Tibial artery (tissue), 4 donors: ENCODE results near the gene NRXN2.
A peak's percentile ranks its signal among the peaks of the same experiment; 100 is the strongest.

Experiments used
- DNase-seq, 2 donors: peaks; one replicate each; pipeline ENCODE4 v3.0.0-alpha.2; 2019
- H3K27ac ChIP-seq, 2 donors: fragments of 200-600 bp; sonication (generic) in 1 of 2; 1 replicate in 1 of 2; 2 replicates in 1 of 2; pipeline ENCODE4 v1.5.1; 2018 to 2019; ENCODE audit warnings: mild to moderate bottlenecking in 1 of 2
- H3K27me3 ChIP-seq, 2 donors: fragments of 200-600 bp; sonication (generic) in 1 of 2; one replicate each; pipeline versions ENCODE4 v1.5.1 to v1.6.0; 2016 to 2019
- H3K36me3 ChIP-seq, 3 donors: fragments of 200-600 bp; sonication (generic) in 2 of 3; one replicate each; pipeline ENCODE4 v1.5.1; 2016 to 2019; ENCODE audit warnings: mild to moderate bottlenecking in 2 of 3
- H3K4me1 ChIP-seq, 4 donors: fragments of 200-600 bp; sonication (generic) in 2 of 4; 1 replicate in 3 of 4; 2 replicates in 1 of 4; pipeline ENCODE4 v1.5.1; 2016 to 2019
- H3K4me3 ChIP-seq, 2 donors: fragments of 200-600 bp; sonication (generic) in 1 of 2; 1 replicate in 1 of 2; 2 replicates in 1 of 2; pipeline ENCODE4 v1.5.1; 2018 to 2019; ENCODE audit warnings: mild to moderate bottlenecking in 2 of 2
- H3K9me3 ChIP-seq, 3 donors: fragments of 200-600 bp; sonication (generic) in 1 of 3; one replicate each; pipeline ENCODE4 v1.5.1; 2016 to 2019
- intact Hi-C: fragments of 100-400 bp; cut with DNase I; formaldehyde crosslinking; loops from one replicate; pipeline ENCODE4 v1.15.0; 2023; ENCODE audit warnings: low total_unique reads
- TF ChIP-seq, protein P1 (sequence below), 2 experiments: fragments of 200-600 bp in 1 of 2; fragments of 450-650 bp in 1 of 2; IDR thresholded peaks; one replicate each; pipeline ENCODE4 v1.5.1; 2017 to 2019; ENCODE audit warnings: antibody characterized with exemption in 2 of 2, mild to moderate bottlenecking in 1 of 2, moderate library complexity in 1 of 2

Gene NRXN2

DNA sequence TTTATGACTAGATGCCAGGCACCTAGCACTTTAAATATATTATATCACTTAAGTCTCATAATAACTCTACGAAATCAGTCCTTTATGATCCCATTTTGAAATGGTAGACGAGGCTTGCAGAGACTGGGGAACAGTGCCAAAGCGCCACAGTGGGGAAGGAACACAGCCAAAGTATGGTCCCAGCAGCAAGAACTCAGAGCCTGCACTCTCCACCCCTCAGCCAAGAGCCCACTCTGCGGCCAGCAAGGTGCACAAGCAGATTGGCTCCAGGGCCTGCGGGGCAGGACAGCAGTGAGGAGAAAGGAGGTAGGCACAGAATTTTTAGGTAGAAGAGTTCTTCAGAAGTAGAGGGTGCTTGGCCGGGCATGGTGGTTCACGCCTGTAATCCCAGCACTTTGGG is 61.4 kb downstream of the NRXN2 start:
- no peak for DNase-seq
- H3K4me1 ChIP-seq: peaks cover 0 to 28% (median 24%) of the 10 kb centered on the region in 4 donors
- intact Hi-C loops: no loop called here
- no peaks in the 10 kb centered on the region for H3K36me3 ChIP-seq
- no peaks in the 10 kb centered on the region for H3K27me3 ChIP-seq
- TF ChIP-seq, protein P1, sequence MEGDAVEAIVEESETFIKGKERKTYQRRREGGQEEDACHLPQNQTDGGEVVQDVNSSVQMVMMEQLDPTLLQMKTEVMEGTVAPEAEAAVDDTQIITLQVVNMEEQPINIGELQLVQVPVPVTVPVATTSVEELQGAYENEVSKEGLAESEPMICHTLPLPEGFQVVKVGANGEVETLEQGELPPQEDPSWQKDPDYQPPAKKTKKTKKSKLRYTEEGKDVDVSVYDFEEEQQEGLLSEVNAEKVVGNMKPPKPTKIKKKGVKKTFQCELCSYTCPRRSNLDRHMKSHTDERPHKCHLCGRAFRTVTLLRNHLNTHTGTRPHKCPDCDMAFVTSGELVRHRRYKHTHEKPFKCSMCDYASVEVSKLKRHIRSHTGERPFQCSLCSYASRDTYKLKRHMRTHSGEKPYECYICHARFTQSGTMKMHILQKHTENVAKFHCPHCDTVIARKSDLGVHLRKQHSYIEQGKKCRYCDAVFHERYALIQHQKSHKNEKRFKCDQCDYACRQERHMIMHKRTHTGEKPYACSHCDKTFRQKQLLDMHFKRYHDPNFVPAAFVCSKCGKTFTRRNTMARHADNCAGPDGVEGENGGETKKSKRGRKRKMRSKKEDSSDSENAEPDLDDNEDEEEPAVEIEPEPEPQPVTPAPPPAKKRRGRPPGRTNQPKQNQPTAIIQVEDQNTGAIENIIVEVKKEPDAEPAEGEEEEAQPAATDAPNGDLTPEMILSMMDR (IDR thresholded peaks at IDR 0.05): no peak
- peak overlapping the region; percentile 67 to 73 for H3K27ac ChIP-seq
- peak overlapping the region; percentile 40 to 47 for H3K4me3 ChIP-seq
- H3K9me3 ChIP-seq: no peaks in the 10 kb centered on the region

DNA sequence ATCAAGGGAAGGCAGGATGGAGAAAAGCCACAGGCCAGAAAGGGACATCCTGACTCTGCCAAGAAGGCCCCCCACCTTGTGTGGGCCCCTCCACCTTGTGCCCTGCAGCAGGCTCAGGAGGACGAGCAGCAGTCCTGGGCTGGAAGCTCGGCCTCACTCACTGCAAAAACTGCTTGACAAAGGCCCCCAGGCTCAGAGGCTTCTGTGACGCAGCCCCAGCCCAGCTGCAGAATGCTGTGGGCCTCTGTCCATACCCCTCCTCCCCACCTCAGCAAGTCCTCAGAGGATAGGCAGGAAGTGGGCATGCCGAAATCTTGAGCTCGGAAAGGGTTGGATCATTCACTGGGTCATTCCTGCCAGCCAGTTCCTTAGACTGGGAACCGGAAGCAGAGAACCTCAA is 61.9 kb downstream of the NRXN2 start:
- DNase-seq: peak; percentile 64 to 83
- peak overlapping the region; percentile 40 to 47 for H3K4me3 ChIP-seq
- TF ChIP-seq, protein P1 (IDR thresholded peaks at IDR 0.05): no peak
- no peaks in the 10 kb centered on the region for H3K27me3 ChIP-seq
- peak overlapping the region; percentile 67 to 73 for H3K27ac ChIP-seq
- intact Hi-C loops: no loop called here
- H3K9me3 ChIP-seq: no peaks in the 10 kb centered on the region
- H3K36me3 ChIP-seq: no peaks in the 10 kb centered on the region
- H3K4me1 ChIP-seq: peaks cover 0 to 28% (median 24%) of the 10 kb centered on the region in 4 donors

DNA sequence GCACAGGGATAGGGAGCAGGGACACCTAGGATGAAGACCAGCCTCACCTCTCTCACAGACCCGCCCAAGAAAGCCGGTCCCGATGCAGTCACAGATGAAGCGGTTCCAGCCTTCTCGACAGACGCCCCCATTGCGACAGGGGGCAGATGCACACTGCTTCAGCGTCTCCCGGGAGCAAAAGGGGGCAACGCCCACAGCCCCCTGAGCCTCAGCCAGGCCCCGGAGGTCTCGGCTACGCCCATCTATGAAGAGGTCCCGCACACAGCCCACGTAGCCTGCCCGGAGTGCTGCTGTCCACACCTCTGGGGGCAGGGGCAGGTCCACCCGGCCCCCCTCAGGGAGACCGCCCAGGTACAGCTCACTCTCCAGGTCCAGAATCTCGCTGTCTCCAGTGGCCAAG is 62.3 kb downstream of the NRXN2 start:
- TF ChIP-seq, protein P1 (IDR thresholded peaks at IDR 0.05): no peak
- no peaks in the 10 kb centered on the region for H3K36me3 ChIP-seq
- peak overlapping the region; percentile 40 to 47 for H3K4me3 ChIP-seq
- H3K27me3 ChIP-seq: no peaks in the 10 kb centered on the region
- intact Hi-C loops: no loop called here
- H3K4me1 ChIP-seq: peaks cover 0 to 28% (median 24%) of the 10 kb centered on the region in 4 donors
- H3K27ac ChIP-seq: peak overlapping the region; percentile 67 to 73
- no peaks in the 10 kb centered on the region for H3K9me3 ChIP-seq
- DNase-seq: no peak

DNA sequence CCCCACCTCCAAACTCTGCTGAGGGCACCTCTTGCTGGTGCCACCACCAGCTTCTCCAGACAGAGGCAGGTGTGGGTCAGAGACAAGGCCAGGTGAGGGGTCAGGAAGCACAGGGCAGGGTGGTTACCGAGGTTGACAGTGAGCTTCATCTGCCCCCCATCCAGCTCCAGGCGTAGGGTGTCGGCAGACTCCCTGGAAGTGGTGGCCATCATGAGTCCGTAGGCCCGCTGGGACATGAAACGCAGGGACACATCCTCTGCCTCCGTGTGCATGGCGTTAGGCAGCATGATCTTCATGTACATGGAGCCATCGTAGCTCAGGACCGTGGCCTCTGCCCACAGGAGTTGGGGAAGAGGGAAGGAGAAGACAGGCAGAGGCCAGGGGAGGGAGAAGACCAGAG is 62.8 kb downstream of the NRXN2 start:
- H3K4me1 ChIP-seq: peaks cover 0 to 28% (median 24%) of the 10 kb centered on the region in 4 donors
- DNase-seq: no peak
- H3K9me3 ChIP-seq: no peaks in the 10 kb centered on the region
- H3K27ac ChIP-seq: peak overlapping the region; percentile 67 to 73
- H3K36me3 ChIP-seq: no peaks in the 10 kb centered on the region
- H3K4me3 ChIP-seq: peak overlapping the region; percentile 40 to 47
- intact Hi-C loops: no loop called here
- H3K27me3 ChIP-seq: no peaks in the 10 kb centered on the region
- TF ChIP-seq, protein P1 (IDR thresholded peaks at IDR 0.05): no peak

DNA sequence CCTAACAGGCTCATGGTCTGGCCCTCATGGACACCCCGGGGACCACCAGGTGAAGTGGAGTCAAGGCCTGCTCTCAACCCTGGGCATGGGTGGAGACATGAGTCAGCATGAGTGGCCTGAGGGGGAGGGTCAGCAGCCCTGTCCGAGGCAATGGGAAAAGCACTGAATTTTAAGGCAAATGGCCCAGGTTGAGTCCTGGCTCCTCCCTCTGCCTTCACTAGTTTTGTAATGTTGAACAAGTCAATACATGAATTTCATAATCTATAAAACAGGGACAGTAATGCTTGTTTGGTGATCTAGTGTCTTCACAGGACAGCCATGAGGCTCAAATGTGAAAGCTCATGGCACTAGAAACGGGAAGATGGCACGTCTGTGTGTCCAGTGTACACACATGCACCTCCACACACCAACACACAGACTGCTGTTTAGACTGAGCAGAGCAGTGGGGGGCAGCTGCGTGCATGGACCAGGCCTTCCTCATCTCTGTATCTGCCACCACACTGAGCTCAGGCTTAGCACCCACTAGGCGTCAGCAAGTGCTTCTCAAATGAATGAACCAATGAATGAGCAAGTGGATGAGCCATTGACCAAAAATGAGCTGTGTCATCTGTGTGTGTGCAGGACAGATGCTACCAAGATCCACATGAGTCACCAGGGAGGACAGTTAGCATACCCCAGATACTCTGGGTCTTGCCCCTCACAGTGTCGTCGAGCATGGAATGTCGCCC is 63.4 kb downstream of the NRXN2 start:
- intact Hi-C loops: loop anchor here (10.0 kb wide), 1 partner anchor 65 kb away; the partner anchor contains the start of gene NRXN2
- TF ChIP-seq, protein P1 (IDR thresholded peaks at IDR 0.05): peak in 1 of 2 experiments; percentile 14
- Histone ChIP-seq H3K4me1 (peaks cover 0 to 28% (median 24%) of the 10 kb centered on the region in 4 donors), H3K27ac (peak overlapping the region in 1 of 2 donors; percentile 73), H3K4me3 (no peak overlapping the region), H3K9me3 (no peaks in the 10 kb centered on the region), H3K36me3 (no peaks in the 10 kb centered on the region), H3K27me3 (no peaks in the 10 kb centered on the region)
- no peak for DNase-seq
